ENCODE data around the gene GANC.

Gene GANC

DNA sequence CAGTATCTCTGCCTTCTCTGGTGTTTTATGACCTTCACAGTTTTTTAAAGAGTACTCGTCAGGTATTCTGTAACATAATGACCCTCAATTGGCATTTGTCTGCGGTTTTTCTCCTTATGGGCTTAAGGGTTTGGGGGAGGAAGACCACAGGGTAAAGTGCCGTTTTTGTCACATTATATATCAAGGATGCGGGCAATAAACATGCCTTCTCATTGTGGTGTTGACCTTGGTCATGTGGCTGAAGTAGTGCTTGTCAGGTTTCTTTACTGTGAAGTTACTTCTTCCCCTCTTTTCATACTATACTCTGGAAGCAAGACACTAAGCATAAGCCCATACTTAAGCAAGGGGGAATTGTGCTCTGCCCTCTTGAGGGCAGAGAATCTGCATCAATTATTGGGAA, 102.9 kb downstream of the GANC start:
- no peak for DNase-seq (ENCODE audit: low read depth)

DNA sequence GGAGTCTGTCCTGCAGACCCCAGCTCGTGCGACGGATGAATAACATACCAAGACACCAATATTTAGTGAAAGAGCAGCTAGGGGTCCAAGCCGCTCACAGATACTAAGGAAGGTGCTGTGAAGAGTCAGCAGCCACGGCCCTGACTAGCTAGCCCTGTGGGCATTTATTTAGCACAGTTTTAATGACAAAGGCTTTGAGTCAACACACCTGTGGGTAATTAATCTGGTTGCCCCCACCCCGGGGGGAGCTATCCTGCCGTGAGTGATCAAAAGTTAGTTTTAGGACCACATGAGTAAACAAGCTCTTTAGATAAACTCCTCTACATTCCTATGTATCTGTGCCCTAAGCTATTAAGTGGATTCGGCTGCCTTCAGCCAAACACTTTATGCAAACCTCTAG, 105.0 kb downstream of the GANC start:
- no peak for DNase-seq (ENCODE audit: low read depth)

DNA sequence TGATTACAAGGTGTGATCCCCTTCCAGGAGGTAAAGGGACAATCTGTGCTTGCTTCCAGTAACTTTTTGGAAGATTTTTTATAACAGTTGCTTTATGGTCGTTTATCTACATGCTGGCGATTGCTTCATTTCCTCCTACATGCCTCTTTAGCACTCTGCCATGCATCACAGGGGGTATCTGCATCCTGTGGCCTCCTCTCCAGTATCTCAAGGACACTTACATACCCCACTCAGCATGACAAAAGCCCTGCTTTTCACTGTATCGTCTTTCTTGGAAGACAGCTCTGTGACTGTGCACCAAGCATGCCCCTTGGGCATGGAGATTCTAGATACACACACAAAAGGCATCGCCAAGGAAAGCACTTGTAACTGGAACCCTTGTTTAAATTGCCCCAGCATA, 111.6 kb downstream of the GANC start:
- DNase-seq (ENCODE audit: low read depth) = no peak

DNA sequence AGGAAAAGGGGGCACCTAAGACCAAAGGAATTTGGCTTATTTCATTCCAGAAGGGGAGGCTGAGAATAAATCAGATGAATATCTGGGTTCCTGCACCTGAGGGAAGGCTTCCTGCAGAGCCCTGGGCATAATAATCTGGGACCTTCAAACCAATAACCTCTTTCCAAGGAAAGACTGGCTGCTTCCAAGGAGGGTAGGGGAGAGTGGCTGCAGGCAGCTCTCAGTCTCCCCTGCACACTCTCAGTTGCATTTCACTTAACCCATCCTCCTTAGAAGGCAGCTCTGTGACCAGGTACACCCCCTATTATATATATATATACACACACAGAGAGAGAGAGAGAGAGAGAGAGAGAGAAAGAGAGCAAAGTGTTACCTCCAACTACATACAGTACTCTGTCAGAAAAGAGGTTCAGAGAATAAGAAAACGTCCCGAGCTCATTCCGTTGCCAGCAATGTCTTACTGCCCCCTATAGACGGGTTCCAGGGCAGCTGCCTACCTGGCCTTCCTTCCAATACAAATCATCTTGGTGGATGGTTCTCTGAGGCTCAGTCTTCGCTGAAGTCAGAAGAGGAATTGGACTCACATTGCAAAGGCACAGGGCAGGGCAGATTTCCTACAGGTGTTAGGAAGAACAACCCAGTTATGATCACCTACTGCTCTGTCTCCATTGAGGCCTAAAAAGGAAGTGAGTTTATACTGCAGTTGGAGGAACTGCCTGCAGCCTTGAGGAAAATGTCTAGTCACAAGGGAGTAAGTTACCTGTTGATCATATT, 112.4 kb downstream of the GANC start:
- DNase-seq (ENCODE audit: low read depth) = peak; percentile 17

DNA sequence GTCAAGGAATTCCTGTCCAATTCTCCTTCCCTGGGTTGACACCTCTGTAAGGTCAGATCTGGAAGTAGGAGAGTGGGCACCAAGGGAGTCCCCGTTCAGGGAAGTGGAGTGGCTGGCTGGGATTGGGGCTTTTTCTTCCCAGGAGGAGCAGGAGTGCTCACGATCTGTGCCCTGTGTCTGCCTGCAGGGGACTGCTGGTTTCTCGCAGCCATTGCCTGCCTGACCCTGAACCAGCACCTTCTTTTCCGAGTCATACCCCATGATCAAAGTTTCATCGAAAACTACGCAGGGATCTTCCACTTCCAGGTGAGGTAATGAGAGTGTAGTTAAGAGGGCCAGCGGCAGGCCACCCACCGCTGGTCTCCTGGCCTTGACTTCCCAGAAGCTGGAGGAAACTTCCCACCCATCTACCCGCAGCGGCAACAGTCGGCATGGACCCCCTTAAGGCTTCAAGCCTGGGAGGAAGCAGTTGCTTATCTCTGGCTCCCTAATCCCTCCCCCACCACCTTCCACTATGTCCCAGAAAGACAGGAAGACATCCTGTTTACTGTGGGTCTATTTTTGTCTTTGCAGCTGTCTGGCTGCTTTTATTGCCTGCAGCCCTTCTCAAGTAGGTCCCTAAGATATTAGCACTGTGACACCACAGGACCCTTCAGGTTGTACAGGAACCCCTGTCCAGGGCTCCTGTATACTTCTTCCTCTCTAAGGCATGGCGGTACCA, 113.1 kb downstream of the GANC start:
- no peak for DNase-seq (ENCODE audit: low read depth)

DNA sequence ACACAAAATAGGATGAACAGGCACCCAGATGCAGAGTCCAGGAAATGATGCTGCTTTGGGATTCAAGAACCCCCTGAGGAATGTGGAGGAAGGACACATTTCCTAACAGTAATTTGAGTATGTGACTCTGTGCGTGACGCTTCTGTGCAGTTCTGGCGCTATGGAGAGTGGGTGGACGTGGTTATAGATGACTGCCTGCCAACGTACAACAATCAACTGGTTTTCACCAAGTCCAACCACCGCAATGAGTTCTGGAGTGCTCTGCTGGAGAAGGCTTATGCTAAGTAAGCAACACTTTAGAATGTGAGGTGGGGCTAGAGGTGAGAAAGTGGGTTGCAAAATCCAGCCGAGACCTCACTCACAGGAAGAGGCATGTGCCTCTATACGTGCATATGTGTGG, 114.6 kb downstream of the GANC start:
- no peak for DNase-seq (ENCODE audit: low read depth)

DNA sequence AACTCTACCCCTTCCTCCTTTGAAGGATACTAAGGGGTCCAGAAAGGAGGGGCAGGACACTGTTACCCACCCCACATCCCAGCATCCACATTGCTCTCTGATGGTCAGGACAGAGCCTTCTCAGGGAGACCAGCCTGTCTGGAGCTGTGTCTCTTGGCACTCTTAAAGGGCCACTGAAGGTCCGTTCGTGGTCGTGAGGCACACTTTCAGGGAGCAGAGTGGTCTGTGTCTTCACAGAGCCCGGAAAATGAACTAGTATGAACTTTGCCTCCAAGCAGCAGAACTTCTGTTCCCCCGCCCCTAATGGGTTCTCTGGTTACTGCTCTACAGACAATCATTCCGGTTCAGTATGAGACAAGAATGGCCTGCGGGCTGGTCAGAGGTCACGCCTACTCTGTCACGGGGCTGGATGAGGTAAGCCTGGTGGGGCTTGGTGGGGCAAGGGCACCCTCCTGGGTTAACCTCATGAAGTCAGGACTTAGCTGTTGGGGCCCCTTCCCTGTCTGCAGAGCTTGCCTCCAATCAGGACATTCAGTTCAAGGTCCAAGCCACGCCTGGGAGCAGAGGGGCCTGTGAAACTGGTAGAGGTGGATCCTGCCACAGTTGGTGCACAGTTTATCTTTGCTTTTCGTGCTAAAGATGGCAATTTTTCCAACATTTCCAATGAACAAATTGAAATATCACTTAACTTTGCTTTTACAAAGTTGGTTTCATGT, 119.5 kb downstream of the GANC start:
- DNase-seq (ENCODE audit: low read depth) = no peak

DNA sequence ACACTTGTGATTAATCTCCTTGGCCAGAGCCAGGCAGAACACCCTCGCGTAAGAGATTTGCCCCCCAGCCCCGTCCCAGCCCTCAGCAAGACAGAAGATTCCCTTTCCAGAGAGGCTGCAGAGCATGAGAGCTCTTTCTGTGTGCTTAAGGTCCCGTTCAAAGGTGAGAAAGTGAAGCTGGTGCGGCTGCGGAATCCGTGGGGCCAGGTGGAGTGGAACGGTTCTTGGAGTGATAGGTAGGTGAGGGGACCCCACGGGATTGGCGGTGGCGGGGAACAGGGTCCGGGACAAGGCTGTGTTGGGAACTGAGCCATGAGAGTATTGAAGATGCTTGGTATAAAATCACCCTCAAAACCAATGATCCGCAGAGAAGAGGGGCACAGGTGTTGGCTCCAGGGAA, 121.1 kb downstream of the GANC start:
- no peak for DNase-seq (ENCODE audit: low read depth)

DNA sequence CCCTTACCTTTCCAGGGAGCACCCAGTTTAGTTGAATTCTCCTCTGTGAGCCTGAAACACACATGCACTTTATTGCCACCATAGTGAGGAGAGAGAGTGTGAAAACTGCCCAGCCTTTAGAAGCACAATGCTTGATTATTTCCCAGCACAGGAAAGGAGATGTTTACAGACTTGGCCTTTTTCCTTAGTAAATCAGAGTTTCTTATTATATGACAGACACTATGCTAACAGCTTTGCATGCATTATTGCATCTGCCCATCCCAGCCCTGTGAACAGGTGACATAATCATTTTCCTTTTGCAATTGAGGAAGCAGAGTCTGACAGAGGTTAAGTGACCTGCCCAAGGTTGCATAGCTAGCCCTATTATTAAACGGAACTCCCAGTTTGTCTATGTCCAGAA, 122.8 kb downstream of the GANC start:
- DNase-seq (ENCODE audit: low read depth) = no peak

DNA sequence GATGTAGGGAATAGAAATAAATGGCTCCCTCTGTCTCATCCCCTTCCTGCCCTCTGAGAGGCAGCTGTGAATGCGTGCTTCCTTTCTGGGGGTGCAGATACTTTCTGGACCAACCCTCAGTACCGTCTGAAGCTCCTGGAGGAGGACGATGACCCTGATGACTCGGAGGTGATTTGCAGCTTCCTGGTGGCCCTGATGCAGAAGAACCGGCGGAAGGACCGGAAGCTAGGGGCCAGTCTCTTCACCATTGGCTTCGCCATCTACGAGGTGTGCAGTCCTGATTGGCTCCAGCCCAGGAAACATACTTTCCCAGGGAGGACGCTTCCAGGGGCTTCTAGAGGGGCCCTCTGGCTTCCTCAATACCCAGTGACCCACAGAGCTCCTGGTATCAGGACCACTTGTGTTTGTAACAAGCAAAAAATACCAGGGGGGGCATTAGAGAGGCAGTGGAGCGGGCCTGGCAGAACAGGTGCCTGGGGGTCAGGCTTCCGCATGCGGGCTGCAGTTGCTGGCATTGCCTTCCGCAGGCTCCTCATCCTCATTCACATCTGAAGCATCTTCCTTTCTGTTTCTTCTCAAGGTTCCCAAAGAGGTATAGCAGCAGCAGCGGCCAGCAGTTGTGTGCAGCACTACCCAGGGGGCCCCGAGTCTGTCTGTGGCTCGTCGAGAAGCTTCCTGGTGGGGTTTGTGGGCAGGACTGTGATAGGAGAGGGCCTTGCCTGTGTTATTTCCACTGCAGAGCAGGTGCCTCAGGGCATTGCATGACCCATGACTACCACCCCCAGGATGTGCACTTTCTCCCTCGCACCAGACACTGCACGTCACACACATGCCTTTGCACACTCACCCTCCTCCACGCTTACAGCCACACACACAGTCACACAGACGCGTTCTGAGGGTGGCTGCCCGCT, 128.8 kb downstream of the GANC start:
- DNase-seq (ENCODE audit: low read depth) = no peak

DNA sequence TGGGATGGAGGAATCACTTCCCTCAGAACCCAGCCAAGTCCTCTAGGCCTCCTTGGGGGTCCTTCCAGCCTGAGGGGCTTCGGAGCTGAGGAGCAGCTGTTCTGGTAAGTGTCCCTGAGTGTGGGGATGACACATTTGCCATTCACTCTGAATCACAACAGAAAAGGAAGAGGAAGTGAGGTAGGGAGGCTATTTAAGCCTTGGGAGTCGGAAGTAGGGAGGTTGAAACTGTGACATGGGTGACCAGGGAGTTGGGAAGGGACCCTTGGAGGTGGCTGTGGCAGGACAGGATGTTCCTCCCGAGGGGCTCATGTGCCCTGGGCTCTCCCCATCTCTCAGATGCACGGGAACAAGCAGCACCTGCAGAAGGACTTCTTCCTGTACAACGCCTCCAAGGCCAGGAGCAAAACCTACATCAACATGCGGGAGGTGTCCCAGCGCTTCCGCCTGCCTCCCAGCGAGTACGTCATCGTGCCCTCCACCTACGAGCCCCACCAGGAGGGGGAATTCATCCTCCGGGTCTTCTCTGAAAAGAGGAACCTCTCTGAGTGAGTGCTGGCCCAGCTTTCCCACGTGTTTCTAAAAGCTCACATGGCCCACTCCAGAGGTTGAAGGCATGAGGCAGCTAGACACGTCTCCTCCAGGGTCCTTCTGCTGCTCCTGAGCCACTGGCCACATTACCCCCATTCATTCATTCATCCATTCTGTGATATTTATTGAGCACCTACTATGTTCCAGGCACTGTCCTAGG, 129.6 kb downstream of the GANC start:
- DNase-seq (ENCODE audit: low read depth) = no peak

DNA sequence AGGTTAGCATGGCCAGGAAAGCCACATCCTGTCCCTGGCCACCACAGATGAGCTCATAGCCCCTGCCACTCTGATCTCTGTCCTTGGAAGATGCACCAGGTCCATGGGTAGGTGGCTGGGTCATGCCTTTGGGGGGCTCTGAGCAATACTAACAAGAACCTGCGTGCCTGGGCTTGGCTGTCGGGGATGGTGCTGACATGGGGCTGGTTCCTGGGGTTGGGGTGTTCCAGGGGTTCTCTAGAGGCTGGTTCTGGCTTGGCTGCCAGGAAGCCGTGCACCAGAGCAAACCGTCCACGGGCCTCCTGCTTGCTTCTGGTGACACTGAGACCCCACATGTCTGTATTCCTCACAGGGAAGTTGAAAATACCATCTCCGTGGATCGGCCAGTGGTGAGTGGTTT, 130.4 kb downstream of the GANC start:
- no peak for DNase-seq (ENCODE audit: low read depth)

DNA sequence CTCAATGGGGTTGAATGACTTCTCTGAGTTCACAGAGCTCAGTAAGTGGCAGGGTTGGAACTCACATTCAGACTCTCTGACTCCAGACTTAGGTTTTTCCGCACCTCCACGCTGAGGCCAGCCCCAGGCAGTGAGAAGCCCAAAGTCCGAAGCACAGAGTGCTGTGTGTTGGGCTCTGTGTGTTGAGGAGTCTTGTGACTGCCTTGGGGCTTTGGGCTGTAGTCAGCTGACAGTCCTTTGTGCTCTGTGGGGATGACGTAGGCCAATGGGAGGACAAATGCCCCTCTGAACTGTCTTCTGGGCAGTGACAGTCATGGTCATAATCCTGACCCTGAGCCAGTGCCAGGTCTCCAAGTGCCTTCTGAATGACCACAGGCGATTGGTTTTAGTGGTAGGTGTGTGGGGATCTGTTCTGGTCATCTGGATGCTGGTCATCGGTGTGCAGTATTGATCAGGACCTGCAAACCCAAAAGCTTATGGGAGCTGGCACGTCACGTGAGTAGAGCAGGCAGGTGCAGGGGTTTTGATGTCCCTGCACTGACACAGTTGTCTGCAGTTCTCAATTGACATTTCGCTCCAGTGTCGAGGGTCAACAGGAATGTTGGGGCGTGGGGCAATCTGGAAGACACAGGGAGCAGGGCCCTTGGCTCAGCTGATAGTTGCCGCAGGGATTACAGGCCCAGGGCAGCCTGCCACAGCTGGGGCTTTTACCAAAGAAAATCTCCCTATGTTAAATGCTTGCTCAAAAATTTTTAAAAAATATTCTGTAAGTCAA, 131.6 kb downstream of the GANC start:
- DNase-seq (ENCODE audit: low read depth) = no peak

DNA sequence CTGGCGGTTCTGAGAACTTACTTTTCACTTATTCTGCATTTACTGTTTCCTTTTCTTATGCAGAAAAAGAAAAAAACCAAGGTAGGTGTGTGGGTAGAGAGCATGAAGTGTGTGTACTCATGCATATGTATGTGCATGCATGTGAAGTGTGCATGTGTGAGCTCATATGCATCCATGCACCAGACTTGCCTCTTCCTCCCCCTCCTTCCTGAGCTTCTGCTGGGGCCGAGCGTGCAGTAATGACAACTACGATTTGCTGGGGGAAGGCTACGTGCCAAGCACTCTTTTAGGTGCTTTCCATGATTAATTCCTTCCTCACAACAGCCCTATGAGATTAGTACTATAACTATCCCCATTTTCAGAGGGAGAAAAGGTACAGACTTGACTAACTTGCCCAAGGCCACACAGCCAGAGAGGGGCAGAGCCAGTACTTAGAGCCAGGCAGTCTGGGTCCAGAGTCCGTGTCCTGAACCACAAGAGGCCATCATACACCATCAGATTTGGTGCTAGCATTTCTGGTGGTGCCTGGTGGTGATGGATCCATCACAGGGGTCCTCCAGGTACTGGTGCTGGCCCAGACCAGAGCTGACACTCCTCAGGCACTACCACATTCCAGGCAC, 133.0 kb downstream of the GANC start:
- no peak for DNase-seq (ENCODE audit: low read depth)
